H1 (cell line): ENCODE results near the gene HPN. TPM values are rescaled to one million over a fixed set of nuclear protein-coding genes. Genes with fewer than 3 reads are reported as not detected.

Experiments used
- BACH1 ChIP-seq: IDR thresholded peaks from 2 replicates; pipeline ENCODE4 v1.6.1; 2012; ENCODE audit warnings: low read length, improper control_type of control experiment
- BRCA1 ChIP-seq: IDR thresholded peaks from 2 replicates; pipeline ENCODE4 v1.6.1; 2012; ENCODE audit warnings: low read depth, low read length, improper control_type of control experiment
- CEBPB ChIP-seq: IDR thresholded peaks from 2 replicates; pipeline ENCODE4 v1.6.1; 2012; ENCODE audit warnings: low read depth, low read length
- JUN ChIP-seq: IDR thresholded peaks from 2 replicates; pipeline ENCODE4 v1.6.1; 2011; ENCODE audit warnings: low read depth, mild to moderate bottlenecking, improper control_type of control experiment, low read length
- SP1 ChIP-seq: IDR thresholded peaks from 2 replicates; pipeline ENCODE4 v1.6.1; 2011; ENCODE audit warnings: low read depth, low read length
- polyA plus RNA-seq, 7 experiments: library from polyadenylated mRNA; depleted of rRNA in 3 of 7; stranded (reverse) in 5 of 7; unstranded in 2 of 7; fragments of >200 nt in 5 of 7; fragments of 200-250 nt in 2 of 7; gene quantifications; 1 replicate in 5 of 7; 2 replicates in 1 of 7; 4 replicates in 1 of 7; pipeline versions ENCODE4 v1.2.1 to v1.2.3, GENCODE V29; 2011 to 2013; ENCODE audit warnings: missing spikeins in 2 of 7, mixed read lengths in 2 of 7
- total RNA-seq: library from RNA; stranded (reverse); fragmentation: NEBNext Ultra II Directional; extraction: Animal tissue kit (Norgen Biotek cat#: 25700); gene quantifications from 2 replicates; pipeline ENCODE4 v1.2.1, GENCODE V29; 2021
- TF ChIP-seq, protein P1 (sequence below): IDR thresholded peaks from 2 replicates; pipeline ENCODE4 v1.6.1; 2012; ENCODE audit warnings: low read length, inconsistent platforms
- TF ChIP-seq, protein P2 (sequence below): fragments of 300-600 bp; sonication (generic); IDR thresholded peaks from 2 replicates; pipeline ENCODE4 v1.7.1; 2012; ENCODE audit warnings: low read length, moderate library complexity, mild to moderate bottlenecking, inconsistent platforms; ENCODE audit not compliant: insufficient replicate concordance
- TF ChIP-seq, protein P3 (sequence below): IDR thresholded peaks from 2 replicates; pipeline ENCODE4 v1.6.1; 2011; ENCODE audit warnings: low read depth, mild to moderate bottlenecking, low read length; ENCODE audit not compliant: insufficient read depth

HPN gene
- total and polyA plus RNA-seq, 2 of the 8 experiments (the other 6 are each of a cell fraction or from before 2014, with no cell fraction given): 14.7 to 33.7 TPM

DNA sequence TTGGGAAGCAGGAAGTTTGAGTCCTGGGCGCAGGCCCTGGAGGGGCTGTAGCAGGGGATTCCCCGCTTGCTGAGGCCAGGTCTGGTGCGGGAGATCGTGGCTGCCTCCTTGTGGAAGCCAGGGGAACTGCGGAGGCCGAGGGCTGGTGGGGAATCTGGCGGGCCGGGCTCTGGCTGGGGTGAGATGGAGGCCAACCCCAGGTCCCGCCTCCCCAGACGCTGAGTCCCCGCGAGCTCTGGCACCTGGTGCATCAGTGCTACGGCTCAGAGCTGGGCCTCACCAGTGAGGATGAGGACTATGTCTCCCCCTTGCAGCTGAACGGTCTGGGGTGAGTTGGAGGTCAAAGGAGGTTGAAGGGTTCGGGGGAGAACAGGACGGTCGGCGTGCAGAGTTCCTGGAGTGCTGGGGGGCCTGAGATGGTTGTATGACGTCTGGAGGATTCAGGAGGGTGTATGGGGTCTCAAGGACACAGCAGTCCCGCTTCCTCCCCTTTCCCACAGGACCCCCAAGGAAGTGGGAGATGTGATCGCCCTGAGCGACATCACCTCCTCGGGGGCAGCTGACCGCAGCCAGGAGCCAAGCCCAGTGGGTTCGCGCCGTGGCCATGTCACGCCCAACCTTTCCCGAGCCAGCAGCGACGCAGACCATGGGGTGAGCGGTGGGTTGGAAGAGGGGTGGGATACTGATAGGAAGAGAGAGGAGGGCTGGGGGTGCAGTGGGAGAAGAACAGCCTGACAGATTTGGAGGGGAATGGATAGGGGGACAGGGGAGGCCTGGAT, 28.3 kb upstream of the HPN start (continued):
- no peak for TF ChIP-seq SP1
- TF ChIP-seq BRCA1: peak; percentile 30; the same call in 1 of the 2 replicates
- TF ChIP-seq, protein P1, sequence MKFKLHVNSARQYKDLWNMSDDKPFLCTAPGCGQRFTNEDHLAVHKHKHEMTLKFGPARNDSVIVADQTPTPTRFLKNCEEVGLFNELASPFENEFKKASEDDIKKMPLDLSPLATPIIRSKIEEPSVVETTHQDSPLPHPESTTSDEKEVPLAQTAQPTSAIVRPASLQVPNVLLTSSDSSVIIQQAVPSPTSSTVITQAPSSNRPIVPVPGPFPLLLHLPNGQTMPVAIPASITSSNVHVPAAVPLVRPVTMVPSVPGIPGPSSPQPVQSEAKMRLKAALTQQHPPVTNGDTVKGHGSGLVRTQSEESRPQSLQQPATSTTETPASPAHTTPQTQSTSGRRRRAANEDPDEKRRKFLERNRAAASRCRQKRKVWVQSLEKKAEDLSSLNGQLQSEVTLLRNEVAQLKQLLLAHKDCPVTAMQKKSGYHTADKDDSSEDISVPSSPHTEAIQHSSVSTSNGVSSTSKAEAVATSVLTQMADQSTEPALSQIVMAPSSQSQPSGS: no peak
- TF ChIP-seq, protein P2, sequence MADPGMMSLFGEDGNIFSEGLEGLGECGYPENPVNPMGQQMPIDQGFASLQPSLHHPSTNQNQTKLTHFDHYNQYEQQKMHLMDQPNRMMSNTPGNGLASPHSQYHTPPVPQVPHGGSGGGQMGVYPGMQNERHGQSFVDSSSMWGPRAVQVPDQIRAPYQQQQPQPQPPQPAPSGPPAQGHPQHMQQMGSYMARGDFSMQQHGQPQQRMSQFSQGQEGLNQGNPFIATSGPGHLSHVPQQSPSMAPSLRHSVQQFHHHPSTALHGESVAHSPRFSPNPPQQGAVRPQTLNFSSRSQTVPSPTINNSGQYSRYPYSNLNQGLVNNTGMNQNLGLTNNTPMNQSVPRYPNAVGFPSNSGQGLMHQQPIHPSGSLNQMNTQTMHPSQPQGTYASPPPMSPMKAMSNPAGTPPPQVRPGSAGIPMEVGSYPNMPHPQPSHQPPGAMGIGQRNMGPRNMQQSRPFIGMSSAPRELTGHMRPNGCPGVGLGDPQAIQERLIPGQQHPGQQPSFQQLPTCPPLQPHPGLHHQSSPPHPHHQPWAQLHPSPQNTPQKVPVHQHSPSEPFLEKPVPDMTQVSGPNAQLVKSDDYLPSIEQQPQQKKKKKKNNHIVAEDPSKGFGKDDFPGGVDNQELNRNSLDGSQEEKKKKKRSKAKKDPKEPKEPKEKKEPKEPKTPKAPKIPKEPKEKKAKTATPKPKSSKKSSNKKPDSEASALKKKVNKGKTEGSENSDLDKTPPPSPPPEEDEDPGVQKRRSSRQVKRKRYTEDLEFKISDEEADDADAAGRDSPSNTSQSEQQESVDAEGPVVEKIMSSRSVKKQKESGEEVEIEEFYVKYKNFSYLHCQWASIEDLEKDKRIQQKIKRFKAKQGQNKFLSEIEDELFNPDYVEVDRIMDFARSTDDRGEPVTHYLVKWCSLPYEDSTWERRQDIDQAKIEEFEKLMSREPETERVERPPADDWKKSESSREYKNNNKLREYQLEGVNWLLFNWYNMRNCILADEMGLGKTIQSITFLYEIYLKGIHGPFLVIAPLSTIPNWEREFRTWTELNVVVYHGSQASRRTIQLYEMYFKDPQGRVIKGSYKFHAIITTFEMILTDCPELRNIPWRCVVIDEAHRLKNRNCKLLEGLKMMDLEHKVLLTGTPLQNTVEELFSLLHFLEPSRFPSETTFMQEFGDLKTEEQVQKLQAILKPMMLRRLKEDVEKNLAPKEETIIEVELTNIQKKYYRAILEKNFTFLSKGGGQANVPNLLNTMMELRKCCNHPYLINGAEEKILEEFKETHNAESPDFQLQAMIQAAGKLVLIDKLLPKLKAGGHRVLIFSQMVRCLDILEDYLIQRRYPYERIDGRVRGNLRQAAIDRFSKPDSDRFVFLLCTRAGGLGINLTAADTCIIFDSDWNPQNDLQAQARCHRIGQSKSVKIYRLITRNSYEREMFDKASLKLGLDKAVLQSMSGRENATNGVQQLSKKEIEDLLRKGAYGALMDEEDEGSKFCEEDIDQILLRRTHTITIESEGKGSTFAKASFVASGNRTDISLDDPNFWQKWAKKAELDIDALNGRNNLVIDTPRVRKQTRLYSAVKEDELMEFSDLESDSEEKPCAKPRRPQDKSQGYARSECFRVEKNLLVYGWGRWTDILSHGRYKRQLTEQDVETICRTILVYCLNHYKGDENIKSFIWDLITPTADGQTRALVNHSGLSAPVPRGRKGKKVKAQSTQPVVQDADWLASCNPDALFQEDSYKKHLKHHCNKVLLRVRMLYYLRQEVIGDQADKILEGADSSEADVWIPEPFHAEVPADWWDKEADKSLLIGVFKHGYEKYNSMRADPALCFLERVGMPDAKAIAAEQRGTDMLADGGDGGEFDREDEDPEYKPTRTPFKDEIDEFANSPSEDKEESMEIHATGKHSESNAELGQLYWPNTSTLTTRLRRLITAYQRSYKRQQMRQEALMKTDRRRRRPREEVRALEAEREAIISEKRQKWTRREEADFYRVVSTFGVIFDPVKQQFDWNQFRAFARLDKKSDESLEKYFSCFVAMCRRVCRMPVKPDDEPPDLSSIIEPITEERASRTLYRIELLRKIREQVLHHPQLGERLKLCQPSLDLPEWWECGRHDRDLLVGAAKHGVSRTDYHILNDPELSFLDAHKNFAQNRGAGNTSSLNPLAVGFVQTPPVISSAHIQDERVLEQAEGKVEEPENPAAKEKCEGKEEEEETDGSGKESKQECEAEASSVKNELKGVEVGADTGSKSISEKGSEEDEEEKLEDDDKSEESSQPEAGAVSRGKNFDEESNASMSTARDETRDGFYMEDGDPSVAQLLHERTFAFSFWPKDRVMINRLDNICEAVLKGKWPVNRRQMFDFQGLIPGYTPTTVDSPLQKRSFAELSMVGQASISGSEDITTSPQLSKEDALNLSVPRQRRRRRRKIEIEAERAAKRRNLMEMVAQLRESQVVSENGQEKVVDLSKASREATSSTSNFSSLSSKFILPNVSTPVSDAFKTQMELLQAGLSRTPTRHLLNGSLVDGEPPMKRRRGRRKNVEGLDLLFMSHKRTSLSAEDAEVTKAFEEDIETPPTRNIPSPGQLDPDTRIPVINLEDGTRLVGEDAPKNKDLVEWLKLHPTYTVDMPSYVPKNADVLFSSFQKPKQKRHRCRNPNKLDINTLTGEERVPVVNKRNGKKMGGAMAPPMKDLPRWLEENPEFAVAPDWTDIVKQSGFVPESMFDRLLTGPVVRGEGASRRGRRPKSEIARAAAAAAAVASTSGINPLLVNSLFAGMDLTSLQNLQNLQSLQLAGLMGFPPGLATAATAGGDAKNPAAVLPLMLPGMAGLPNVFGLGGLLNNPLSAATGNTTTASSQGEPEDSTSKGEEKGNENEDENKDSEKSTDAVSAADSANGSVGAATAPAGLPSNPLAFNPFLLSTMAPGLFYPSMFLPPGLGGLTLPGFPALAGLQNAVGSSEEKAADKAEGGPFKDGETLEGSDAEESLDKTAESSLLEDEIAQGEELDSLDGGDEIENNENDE: no peak
- TF ChIP-seq BACH1: no peak
- TF ChIP-seq, protein P3, sequence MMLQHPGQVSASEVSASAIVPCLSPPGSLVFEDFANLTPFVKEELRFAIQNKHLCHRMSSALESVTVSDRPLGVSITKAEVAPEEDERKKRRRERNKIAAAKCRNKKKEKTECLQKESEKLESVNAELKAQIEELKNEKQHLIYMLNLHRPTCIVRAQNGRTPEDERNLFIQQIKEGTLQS: no peak
- TF ChIP-seq CEBPB: no peak
- TF ChIP-seq JUN: no peak
